Mammary epithelial cell (primary cell): Measurements from ENCODE around the gene MT1G.

Experiments
- EZH2 ChIP-seq: IDR thresholded peaks from 2 replicates; pipeline ENCODE4 v1.6.1; 2012; ENCODE audit warnings: low read length, inconsistent platforms, borderline replicate concordance
- TF ChIP-seq, protein P1 (sequence below), 2 donors: IDR thresholded peaks in 1 of 2; conservative IDR thresholded peaks in 1 of 2; 2 replicates each; pipeline ENCODE4 v1.5.1; 2011 to 2012; ENCODE audit warnings: inconsistent platforms in 2 of 2, low read length in 2 of 2, mild to moderate bottlenecking in 2 of 2, control low read depth in 1 of 2, low read depth in 1 of 2; ENCODE audit not compliant: insufficient read depth in 1 of 2; ENCODE audit errors: extremely low read depth in 1 of 2

DNA sequence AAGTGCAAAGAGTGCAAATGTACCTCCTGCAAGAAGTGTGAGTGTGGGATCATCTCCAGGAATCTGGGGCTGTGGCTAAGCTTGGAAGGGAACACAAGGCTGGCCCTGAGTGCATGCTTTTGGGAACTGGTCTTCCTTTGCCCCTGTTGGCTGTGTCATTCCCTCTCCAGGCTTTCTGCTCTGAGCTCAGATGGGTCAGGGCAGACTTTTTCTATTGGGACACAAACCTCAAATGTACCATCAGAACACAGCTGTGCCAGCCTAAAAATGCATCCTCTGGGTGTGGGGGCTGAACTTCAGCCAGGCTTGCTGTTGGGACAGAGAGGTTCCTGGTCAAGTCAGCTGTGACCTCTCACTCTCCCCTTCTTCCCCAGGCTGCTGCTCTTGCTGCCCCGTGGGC is 15.3 kb downstream of the MT1G start:
- TF ChIP-seq, protein P1, sequence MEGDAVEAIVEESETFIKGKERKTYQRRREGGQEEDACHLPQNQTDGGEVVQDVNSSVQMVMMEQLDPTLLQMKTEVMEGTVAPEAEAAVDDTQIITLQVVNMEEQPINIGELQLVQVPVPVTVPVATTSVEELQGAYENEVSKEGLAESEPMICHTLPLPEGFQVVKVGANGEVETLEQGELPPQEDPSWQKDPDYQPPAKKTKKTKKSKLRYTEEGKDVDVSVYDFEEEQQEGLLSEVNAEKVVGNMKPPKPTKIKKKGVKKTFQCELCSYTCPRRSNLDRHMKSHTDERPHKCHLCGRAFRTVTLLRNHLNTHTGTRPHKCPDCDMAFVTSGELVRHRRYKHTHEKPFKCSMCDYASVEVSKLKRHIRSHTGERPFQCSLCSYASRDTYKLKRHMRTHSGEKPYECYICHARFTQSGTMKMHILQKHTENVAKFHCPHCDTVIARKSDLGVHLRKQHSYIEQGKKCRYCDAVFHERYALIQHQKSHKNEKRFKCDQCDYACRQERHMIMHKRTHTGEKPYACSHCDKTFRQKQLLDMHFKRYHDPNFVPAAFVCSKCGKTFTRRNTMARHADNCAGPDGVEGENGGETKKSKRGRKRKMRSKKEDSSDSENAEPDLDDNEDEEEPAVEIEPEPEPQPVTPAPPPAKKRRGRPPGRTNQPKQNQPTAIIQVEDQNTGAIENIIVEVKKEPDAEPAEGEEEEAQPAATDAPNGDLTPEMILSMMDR (conservative IDR thresholded peaks at IDR 0.05 in 1 of 2, IDR thresholded peaks at IDR 0.05 in 1 of 2; ENCODE audit: extremely low read depth in 1 of 2, insufficient read depth in 1 of 2, low read depth in 1 of 2, low read length in 2 of 2): no peak
- no peak for TF ChIP-seq EZH2
